ENCODE measurements around the gene PHAF1. TPM values are rescaled to one million over a fixed set of nuclear protein-coding genes. Genes with fewer than 3 reads are reported as not detected.

The PHAF1 gene
- total and polyA plus RNA-seq, 2 of the 8 experiments (the other 6 are each of a cell fraction or from before 2014, with no cell fraction given), result 18.6 to 26.4 TPM

- Histone ChIP-seq H3K4me3 (ENCODE audit: extremely low read depth in 1 of 4, insufficient read depth in 2 of 4, low read depth in 3 of 4, low read length in 4 of 4) (no peak overlapping the region), H3K14ac (ENCODE audit: insufficient read length) (no peak overlapping the region), H3K23ac (ENCODE audit: insufficient read length) (no peak overlapping the region), H4K5ac (ENCODE audit: insufficient read length, low read depth, low read length) (no peak overlapping the region), H2BK12ac (ENCODE audit: low read depth, low read length) (no peak overlapping the region), H3K27me3 (replicated peaks in 1 of 4; ENCODE audit: control insufficient read depth in 3 of 4, extremely low read depth in 1 of 4, insufficient read depth in 3 of 4, low read length in 3 of 4) (no peaks in the 10 kb centered on the region), H2BK15ac (ENCODE audit: low read length) (no peak overlapping the region), H3K4me2 (ENCODE audit: insufficient read depth in 1 of 2, low read depth in 2 of 2, low read length in 2 of 2) (no peak overlapping the region), H3K9me3 (ENCODE audit: insufficient read depth in 2 of 2, low read depth in 1 of 2, low read length in 1 of 2) (no peaks in the 10 kb centered on the region), H3K36me3 (ENCODE audit: control insufficient read depth in 2 of 4, insufficient read depth in 4 of 4, low read length in 3 of 4) (no peaks in the 10 kb centered on the region; a peak in 1 of 8 replicates), H3K4me1 (replicated peaks in 1 of 4; ENCODE audit: control insufficient read depth in 3 of 4, insufficient read depth in 4 of 4, low read length in 3 of 4) (no peaks in the 10 kb centered on the region), H3K23me2 (ENCODE audit: low read depth, low read length) (no peaks in the 10 kb centered on the region), H4K91ac (replicated peaks; ENCODE audit: insufficient read length, low read length) (no peak overlapping the region), H3K56ac (replicated peaks; ENCODE audit: insufficient read length, low read depth, low read length) (no peak overlapping the region), H4K8ac (ENCODE audit: extremely low read depth, insufficient read depth, low read length) (no peak overlapping the region), H3K18ac (ENCODE audit: extremely low read depth, low read length) (no peak overlapping the region), H2BK120ac (replicated peaks; ENCODE audit: low read depth, low read length) (no peak overlapping the region), H3K9ac (replicated peaks in 1 of 4; ENCODE audit: extremely low read depth in 1 of 4, low read depth in 3 of 4, low read length in 3 of 4) (no peak overlapping the region), H3K79me2 (ENCODE audit: control insufficient read depth in 1 of 2, insufficient read depth in 2 of 2, low read length in 2 of 2) (no peaks in the 10 kb centered on the region), H2BK20ac (ENCODE audit: low read length) (no peak overlapping the region), H2AK5ac (ENCODE audit: low read depth, low read length) (no peak overlapping the region), H4K20me1 (replicated peaks in 1 of 2; ENCODE audit: control insufficient read depth in 1 of 2, insufficient read depth in 2 of 2, low read length in 2 of 2) (no peaks in the 10 kb centered on the region), H2BK5ac (ENCODE audit: low read depth, low read length) (no peak overlapping the region), H3K79me1 (ENCODE audit: low read depth, low read length) (no peaks in the 10 kb centered on the region), H3K27ac (ENCODE audit: low read depth, low read length) (no peak overlapping the region), H2AFZ (ENCODE audit: low read length) (no peak overlapping the region), H3K4ac (replicated peaks; ENCODE audit: insufficient read length, low read depth, low read length) (no peak overlapping the region)
- ChIA-PET POLR2A (ENCODE audit: partially characterized antibody) (no interaction called here), CTCF (ENCODE audit: partially characterized antibody) (interaction anchor here (0.6 to 12.0 kb wide), 6 partner anchors 21 to 450 kb away, joined by 3 to 164 read pairs (median 3); no protein-coding TSS in a partner anchor)
- no peak for DNase-seq (ENCODE audit: low read depth in 1 of 2, low spot score in 2 of 2)
- 92% methylated on average over 2 of the region's 2 CpGs; no CpG with 5 or more reads in 1 of the 2 experiments for WGBS, 2 experiments (ENCODE audit: extremely low coverage in 1 of 2, insufficient coverage in 1 of 2, insufficient read length in 1 of 2, insufficient replicate concordance in 2 of 2, low coverage in 1 of 2, low lambda C conversion rate in 2 of 2, missing lambda C conversion rate in 1 of 2)
- no peak for FAIRE-seq
- TF ChIP-seq BRCA1 (IDR thresholded peaks at IDR 0.05; ENCODE audit: low read depth, low read length) (no peak), ZNF274 (IDR thresholded peaks at IDR 0.05; ENCODE audit: borderline replicate concordance, extremely low read depth, low read length) (no peak), HDAC2 (IDR thresholded peaks at IDR 0.05; ENCODE audit: borderline replicate concordance in 1 of 2, low read depth in 2 of 2, low read length in 2 of 2) (no peak), SIX5 (IDR thresholded peaks at IDR 0.05; ENCODE audit: low read depth, low read length) (no peak), ATF2 (IDR thresholded peaks at IDR 0.05; ENCODE audit: low read length) (no peak), JUND (IDR thresholded peaks at IDR 0.05; ENCODE audit: low read length) (no peak), POLR2A (IDR thresholded peaks at IDR 0.05; ENCODE audit: control extremely low read depth in 1 of 2, low read depth in 2 of 2, low read length in 2 of 2) (no peak), HDAC6 (IDR thresholded peaks at IDR 0.05; ENCODE audit: low read depth, low read length) (no peak), YY1 (IDR thresholded peaks at IDR 0.05; ENCODE audit: low read depth, low read length) (no peak), SRF (IDR thresholded peaks at IDR 0.05; ENCODE audit: low read depth, low read length) (no peak), TAF7 (optimal IDR thresholded peaks at IDR 0.05; ENCODE audit: borderline replicate concordance, low read depth, low read length) (no peak)
Measured at GRCh38 chr16:67098599-67098998, 11.1 kb upstream of the PHAF1 start.

Data from H1 (cell line).